Memory B cell (primary cell): Measurements from ENCODE around the gene DNAI1.
A peak's percentile ranks its signal among the peaks of the same experiment; 100 is the strongest.

ENCODE experiments used
- ATAC-seq: fragments of 150-1000 bp; cut with Tn5 transposase; 2 replicates; pipeline ENCODE4 v1.10.0; 2021; ENCODE audit warnings: low read depth, mild to moderate bottlenecking, moderate library complexity
- DNase-seq, 2 donors: peaks; one replicate each; pipeline ENCODE4 v3.0.0; 2022; ENCODE audit warnings: low spot score in 2 of 2
- H3K27ac Mint-ChIP-seq: one replicate; pipeline ENCODE4 v1.8.0; 2022; ENCODE audit warnings: mild to moderate bottlenecking, moderate library complexity, mixed read lengths
- H3K27me3 Mint-ChIP-seq: one replicate; pipeline ENCODE4 v1.8.0; 2022; ENCODE audit warnings: mixed read lengths
- H3K36me3 Mint-ChIP-seq: one replicate; pipeline ENCODE4 v1.8.0; 2022; ENCODE audit warnings: mild to moderate bottlenecking, mixed read lengths
- H3K4me1 Mint-ChIP-seq: one replicate; pipeline ENCODE4 v1.8.0; 2022; ENCODE audit warnings: mixed read lengths
- H3K4me3 Mint-ChIP-seq: one replicate; pipeline ENCODE4 v1.8.0; 2022; ENCODE audit warnings: mild to moderate bottlenecking, moderate library complexity, mixed read lengths
- H3K9me3 Mint-ChIP-seq: one replicate; pipeline ENCODE4 v1.8.0; 2022; ENCODE audit warnings: mixed read lengths

The DNAI1 gene

GRCh38 chr9:34490360-34490759 is 31.8 kb downstream of the DNAI1 start:
- ATAC-seq (no peak), DNase-seq (no peak)
- H3K27me3 Mint-ChIP-seq: peaks cover 30% of the 10 kb centered on the region

GRCh38 chr9:34490760-34491159 is 32.2 kb downstream of the DNAI1 start:
- no peak overlapping the region for H3K27ac Mint-ChIP-seq
- peaks cover 30% of the 10 kb centered on the region for H3K27me3 Mint-ChIP-seq
- H3K36me3 Mint-ChIP-seq: no peaks in the 10 kb centered on the region
- no peaks in the 10 kb centered on the region for H3K4me1 Mint-ChIP-seq
- ATAC-seq (no peak), DNase-seq (no peak)
- H3K4me3 Mint-ChIP-seq: no peak overlapping the region
- no peaks in the 10 kb centered on the region for H3K9me3 Mint-ChIP-seq

More at GRCh38 chr9:34490360-34490759, 31.8 kb downstream of the DNAI1 start:
- no peak overlapping the region for H3K4me3 Mint-ChIP-seq
- no peaks in the 10 kb centered on the region for H3K9me3 Mint-ChIP-seq
- H3K27ac Mint-ChIP-seq: no peak overlapping the region
- no peaks in the 10 kb centered on the region for H3K4me1 Mint-ChIP-seq
- H3K36me3 Mint-ChIP-seq: no peaks in the 10 kb centered on the region

- no peaks in the 10 kb centered on the region for H3K9me3 Mint-ChIP-seq
- no peaks in the 10 kb centered on the region for H3K36me3 Mint-ChIP-seq
- ATAC-seq (no peak), DNase-seq (no peak)
- no peaks in the 10 kb centered on the region for H3K4me1 Mint-ChIP-seq
- peaks cover 29% of the 10 kb centered on the region for H3K27me3 Mint-ChIP-seq
- H3K4me3 Mint-ChIP-seq: no peak overlapping the region
- H3K27ac Mint-ChIP-seq: no peak overlapping the region
Measured at GRCh38 chr9:34491596-34491995, 33.0 kb downstream of the DNAI1 start.

GRCh38 chr9:34492051-34492450 is 33.4 kb downstream of the DNAI1 start:
- Mint-ChIP-seq H3K9me3 (no peaks in the 10 kb centered on the region), H3K27ac (no peak overlapping the region), H3K4me1 (no peaks in the 10 kb centered on the region), H3K4me3 (no peak overlapping the region), H3K36me3 (no peaks in the 10 kb centered on the region), H3K27me3 (peaks cover 28% of the 10 kb centered on the region)
- ATAC-seq: no peak
- DNase-seq: no peak

- Mint-ChIP-seq H3K9me3 (no peaks in the 10 kb centered on the region), H3K4me1 (no peaks in the 10 kb centered on the region), H3K27ac (no peak overlapping the region), H3K4me3 (no peak overlapping the region), H3K36me3 (no peaks in the 10 kb centered on the region), H3K27me3 (peaks cover 27% of the 10 kb centered on the region)
- ATAC-seq (no peak), DNase-seq (no peak)
Measured at GRCh38 chr9:34493972-34494535, 35.4 kb downstream of the DNAI1 start.

GRCh38 chr9:34496149-34496712 is 37.6 kb downstream of the DNAI1 start:
- Mint-ChIP-seq H3K9me3 (no peaks in the 10 kb centered on the region), H3K27me3 (peaks cover 20% of the 10 kb centered on the region), H3K4me3 (no peak overlapping the region), H3K4me1 (peaks cover 2% of the 10 kb centered on the region), H3K27ac (no peak overlapping the region), H3K36me3 (no peaks in the 10 kb centered on the region)
- ATAC-seq (no peak), DNase-seq (no peak)

- no peak overlapping the region for H3K27ac Mint-ChIP-seq
- H3K27me3 Mint-ChIP-seq: peaks cover 13% of the 10 kb centered on the region
- no peaks in the 10 kb centered on the region for H3K9me3 Mint-ChIP-seq
- ATAC-seq (no peak), DNase-seq (no peak)
- no peak overlapping the region for H3K4me3 Mint-ChIP-seq
- no peaks in the 10 kb centered on the region for H3K36me3 Mint-ChIP-seq
- peaks cover 2% of the 10 kb centered on the region for H3K4me1 Mint-ChIP-seq
Measured at GRCh38 chr9:34498553-34498952, 39.9 kb downstream of the DNAI1 start.

- H3K36me3 Mint-ChIP-seq: no peaks in the 10 kb centered on the region
- no peaks in the 10 kb centered on the region for H3K9me3 Mint-ChIP-seq
- DNase-seq (no peak), ATAC-seq (no peak)
- H3K27me3 Mint-ChIP-seq: peaks cover 14% of the 10 kb centered on the region
- H3K4me3 Mint-ChIP-seq: no peak overlapping the region
- no peak overlapping the region for H3K27ac Mint-ChIP-seq
- peaks cover 2% of the 10 kb centered on the region for H3K4me1 Mint-ChIP-seq
Measured at GRCh38 chr9:34499076-34499475, 40.5 kb downstream of the DNAI1 start.

- Mint-ChIP-seq H3K27me3 (peaks cover 12% of the 10 kb centered on the region), H3K4me3 (no peak overlapping the region), H3K9me3 (no peaks in the 10 kb centered on the region), H3K4me1 (peaks cover 2% of the 10 kb centered on the region), H3K36me3 (no peaks in the 10 kb centered on the region), H3K27ac (no peak overlapping the region)
- ATAC-seq (peak; percentile 84), DNase-seq (peak; percentile 79 to 86)
Measured at GRCh38 chr9:34500623-34501267, 42.1 kb downstream of the DNAI1 start.

GRCh38 chr9:34501372-34501771 is 42.8 kb downstream of the DNAI1 start:
- Mint-ChIP-seq H3K9me3 (no peaks in the 10 kb centered on the region), H3K27ac (no peak overlapping the region), H3K27me3 (peaks cover 12% of the 10 kb centered on the region), H3K36me3 (no peaks in the 10 kb centered on the region), H3K4me1 (peaks cover 2% of the 10 kb centered on the region), H3K4me3 (no peak overlapping the region)
- ATAC-seq (no peak), DNase-seq (no peak)

GRCh38 chr9:34501889-34502425 is 43.4 kb downstream of the DNAI1 start:
- peaks cover 12% of the 10 kb centered on the region for H3K27me3 Mint-ChIP-seq
- no peak overlapping the region for H3K4me3 Mint-ChIP-seq
- no peak overlapping the region for H3K27ac Mint-ChIP-seq
- H3K36me3 Mint-ChIP-seq: no peaks in the 10 kb centered on the region
- no peak for DNase-seq
- H3K9me3 Mint-ChIP-seq: no peaks in the 10 kb centered on the region
- no peak for ATAC-seq
- peaks cover 2% of the 10 kb centered on the region for H3K4me1 Mint-ChIP-seq

GRCh38 chr9:34502471-34502870 is 43.9 kb downstream of the DNAI1 start:
- ATAC-seq (no peak), DNase-seq (no peak)
- Mint-ChIP-seq H3K36me3 (no peaks in the 10 kb centered on the region), H3K4me1 (peaks cover 2% of the 10 kb centered on the region), H3K4me3 (no peak overlapping the region), H3K27me3 (peaks cover 10% of the 10 kb centered on the region), H3K27ac (no peak overlapping the region), H3K9me3 (no peaks in the 10 kb centered on the region)

- no peak for DNase-seq
- Mint-ChIP-seq H3K4me1 (peaks cover 2% of the 10 kb centered on the region), H3K4me3 (no peak overlapping the region), H3K27me3 (peaks cover 7% of the 10 kb centered on the region), H3K27ac (no peak overlapping the region), H3K36me3 (no peaks in the 10 kb centered on the region), H3K9me3 (no peaks in the 10 kb centered on the region)
- ATAC-seq: no peak
Measured at GRCh38 chr9:34502891-34503290, 44.3 kb downstream of the DNAI1 start.

- peaks cover 7% of the 10 kb centered on the region for H3K27me3 Mint-ChIP-seq
- no peak for ATAC-seq
- no peak overlapping the region for H3K27ac Mint-ChIP-seq
- H3K4me1 Mint-ChIP-seq: peaks cover 2% of the 10 kb centered on the region
- H3K9me3 Mint-ChIP-seq: no peaks in the 10 kb centered on the region
- H3K4me3 Mint-ChIP-seq: no peak overlapping the region
- no peaks in the 10 kb centered on the region for H3K36me3 Mint-ChIP-seq
- no peak for DNase-seq
Measured at GRCh38 chr9:34503406-34503805, 44.8 kb downstream of the DNAI1 start.
